GM12874 (cell line): ENCODE data around the gene KTI12.

Experiments
- CTCF ChIP-seq: IDR thresholded peaks from 2 replicates; pipeline ENCODE4 v1.5.1; 2011; ENCODE audit warnings: low read depth, mild to moderate bottlenecking, control low read depth, low read length, moderate library complexity; ENCODE audit not compliant: insufficient read depth

KTI12 gene

GRCh38 chr1:51986718-51987117, 46.9 kb downstream of the KTI12 start:
- TF ChIP-seq CTCF: no peak

GRCh38 chr1:51982161-51982560, 51.4 kb downstream of the KTI12 start:
- no peak for TF ChIP-seq CTCF
